WTC11 (cell line): ENCODE data around the gene C1QL4. TPM values are rescaled to one million over a fixed set of nuclear protein-coding genes. Genes with fewer than 3 reads are reported as not detected.

ENCODE experiments used
- ATAC-seq: fragments of 200-7000 bp; cut with Tn5 transposase; 2 replicates; pipeline ENCODE4 v1.10.0; 2021; ENCODE audit warnings: mild to moderate bottlenecking, moderate library complexity
- CTCF ChIA-PET: fragments of 300-600 bp; sonication (Branson Sonifier 250); formaldehyde crosslinking; loops from one replicate; lab custom pipeline; 2021; ENCODE audit warnings: antibody characterized with exemption; lab: Charles Lee
- POLR2A ChIA-PET: fragments of 350-600 bp; sonication (Branson Sonifier 250); formaldehyde crosslinking; loops from one replicate; lab custom pipeline; 2021; ENCODE audit warnings: antibody characterized with exemption; lab: Charles Lee
- DNase-seq: peaks from one replicate; pipeline ENCODE4 v3.0.0; 2021; ENCODE audit warnings: low spot score
- H3K27ac Mint-ChIP-seq: 2 replicates; pipeline ENCODE4 v1.8.0; 2021; ENCODE audit warnings: mixed read lengths
- H3K27me3 Mint-ChIP-seq: 2 replicates; pipeline ENCODE4 v1.8.0; 2021; ENCODE audit warnings: low read depth, mild to moderate bottlenecking, moderate library complexity, mixed read lengths
- H3K36me3 Mint-ChIP-seq: 2 replicates; pipeline ENCODE4 v1.8.0; 2021; ENCODE audit warnings: mixed read lengths
- H3K4me1 Mint-ChIP-seq: 2 replicates; pipeline ENCODE4 v1.8.0; 2022; ENCODE audit warnings: mixed read lengths
- H3K4me3 Mint-ChIP-seq: 2 replicates; pipeline ENCODE4 v1.8.0; 2021; ENCODE audit warnings: mild to moderate bottlenecking, moderate library complexity, mixed read lengths
- H3K9me3 Mint-ChIP-seq: 2 replicates; pipeline ENCODE4 v1.8.0; 2021; ENCODE audit warnings: mixed read lengths
- ARID4B ChIP-seq: sonication (generic); formaldehyde crosslinking; IDR thresholded peaks from 2 replicates; pipeline ENCODE4 v1.8.0; 2023; ENCODE audit warnings: missing genetic modification reagents, mild to moderate bottlenecking, borderline replicate concordance
- CREB1 ChIP-seq: sonication (generic); formaldehyde crosslinking; IDR thresholded peaks from 2 replicates; pipeline ENCODE4 v1.8.0; 2023; ENCODE audit warnings: mild to moderate bottlenecking, missing genetic modification reagents
- ELF4 ChIP-seq: sonication (generic); formaldehyde crosslinking; IDR thresholded peaks from 2 replicates; pipeline ENCODE4 v1.8.1; 2022; ENCODE audit warnings: low read depth, mild to moderate bottlenecking, moderate library complexity, missing genetic modification reagents
- EMX1 ChIP-seq: fragments of 250-450 bp; sonication (Bioruptor Pico); IDR thresholded peaks from 2 replicates; pipeline ENCODE4 v1.8.0; 2021; ENCODE audit warnings: mild to moderate bottlenecking
- ESRRA ChIP-seq: sonication (generic); formaldehyde crosslinking; IDR thresholded peaks from 2 replicates; pipeline ENCODE4 v1.8.1; 2022; ENCODE audit warnings: mild to moderate bottlenecking, missing genetic modification reagents, borderline replicate concordance
- FOXJ3 ChIP-seq: sonication (generic); formaldehyde crosslinking; IDR thresholded peaks from 2 replicates; pipeline ENCODE4 v1.9.0; 2021; ENCODE audit warnings: missing genetic modification reagents, mild to moderate bottlenecking, borderline replicate concordance
- HMGXB4 ChIP-seq: sonication (generic); formaldehyde crosslinking; IDR thresholded peaks from 2 replicates; pipeline ENCODE4 v1.8.1; 2023; ENCODE audit warnings: mild to moderate bottlenecking, moderate library complexity, missing genetic modification reagents
- MLX ChIP-seq: sonication (generic); formaldehyde crosslinking; IDR thresholded peaks from 2 replicates; pipeline ENCODE4 v1.8.1; 2023; ENCODE audit warnings: mild to moderate bottlenecking, missing genetic modification reagents, moderate library complexity
- STAT6 ChIP-seq: sonication (generic); formaldehyde crosslinking; conservative IDR thresholded peaks from 2 replicates; pipeline ENCODE4 v1.8.1; 2023; ENCODE audit warnings: mild to moderate bottlenecking, low read depth, missing genetic modification reagents, moderate library complexity
- TEAD1 ChIP-seq: sonication (generic); formaldehyde crosslinking; IDR thresholded peaks from 2 replicates; pipeline ENCODE4 v1.8.0; 2022; ENCODE audit warnings: mild to moderate bottlenecking, missing genetic modification reagents
- TP53 ChIP-seq: sonication (generic); formaldehyde crosslinking; IDR thresholded peaks from 2 replicates; pipeline ENCODE4 v1.8.1; 2023; ENCODE audit warnings: mild to moderate bottlenecking, missing genetic modification reagents
- USF2 ChIP-seq: sonication (generic); formaldehyde crosslinking; IDR thresholded peaks from 2 replicates; pipeline ENCODE4 v1.8.1; 2023; ENCODE audit warnings: mild to moderate bottlenecking, missing genetic modification reagents, moderate library complexity
- ZMAT4 ChIP-seq: fragments of 250-450 bp; sonication (Bioruptor Pico); IDR thresholded peaks from 2 replicates; pipeline ENCODE4 v1.9.0; 2021; ENCODE audit warnings: mild to moderate bottlenecking
- ZNF317 ChIP-seq: sonication (generic); formaldehyde crosslinking; IDR thresholded peaks from 2 replicates; pipeline ENCODE4 v1.8.1; 2023; ENCODE audit warnings: low read depth, mild to moderate bottlenecking, moderate library complexity, missing genetic modification reagents, borderline replicate concordance
- ZNF532 ChIP-seq: fragments of 250-450 bp; sonication (Bioruptor Pico); IDR thresholded peaks from 2 replicates; pipeline ENCODE4 v1.9.0; 2021; ENCODE audit warnings: mild to moderate bottlenecking, borderline replicate concordance
- ZNF671 ChIP-seq: fragments of 250-450 bp; sonication (Bioruptor Pico); IDR thresholded peaks from 2 replicates; pipeline ENCODE4 v1.8.0; 2021; ENCODE audit warnings: mild to moderate bottlenecking
- ZSCAN18 ChIP-seq: fragments of 250-450 bp; sonication (Bioruptor Pico); IDR thresholded peaks from 2 replicates; pipeline ENCODE4 v2.1.2; 2022; ENCODE audit warnings: mild to moderate bottlenecking, moderate library complexity
- total RNA-seq: library from RNA; stranded (reverse); gene quantifications from 3 replicates; pipeline ENCODE4 v1.2.3, GENCODE V29; 2021

Gene C1QL4
- total RNA-seq, 1 experiment from 2014 or later = 1.2 TPM

- TF ChIP-seq ZNF532 = no peak
- TF ChIP-seq EMX1 (CRISPR knock-in tag) = no peak
- TF ChIP-seq, all 79 proteins: peak for 0
Measured at GRCh38 chr12:49293056-49293956, 43.7 kb downstream of the C1QL4 start (continued).

GRCh38 chr12:49292729-49293055 lies 44.3 kb downstream of the C1QL4 start:
- H3K27me3 Mint-ChIP-seq = peaks cover 89% of the 10 kb centered on the region
- ATAC-seq (no peak), DNase-seq (no peak)
- no peaks in the 10 kb centered on the region for H3K9me3 Mint-ChIP-seq
- ChIA-PET POLR2A (interaction anchor here (0.9 to 1.9 kb wide), 2 partner anchors 49 to 247 kb away, joined by 3 to 9 read pairs; no protein-coding TSS in a partner anchor), CTCF (interaction anchor here (0.9 to 11.7 kb wide), 13 partner anchors 9 to 221 kb away, joined by 3 to 264 read pairs (median 8); partner anchors contain the start of genes C1QL4, DNAJC22, SPATS2 and TROAP)
- H3K4me3 Mint-ChIP-seq = no peak overlapping the region
- H3K4me1 Mint-ChIP-seq = peaks cover 27% of the 10 kb centered on the region
- H3K27ac Mint-ChIP-seq = no peak overlapping the region
- H3K36me3 Mint-ChIP-seq = no peaks in the 10 kb centered on the region
- TF ChIP-seq ZNF317 (CRISPR knock-in tag) = no peak
- TF ChIP-seq TP53 (CRISPR knock-in tag) = no peak
- no peak for TF ChIP-seq ZSCAN18
- no peak for TF ChIP-seq FOXJ3 (CRISPR knock-in tag)
- TF ChIP-seq TEAD1 (CRISPR knock-in tag) = no peak
- no peak for TF ChIP-seq USF2
- no peak for TF ChIP-seq ZNF671
- TF ChIP-seq CREB1 (CRISPR knock-in tag) = no peak
- no peak for TF ChIP-seq HMGXB4 (CRISPR knock-in tag)
- TF ChIP-seq ELF4 (CRISPR knock-in tag) = no peak
- no peak for TF ChIP-seq STAT6
- no peak for TF ChIP-seq ARID4B (CRISPR knock-in tag)
- no peak for TF ChIP-seq ESRRA
- no peak for TF ChIP-seq MLX (CRISPR knock-in tag)
- TF ChIP-seq ZMAT4 = no peak
